GM19099 (cell line): Measurements from ENCODE around the gene GSPT1.

Source experiments
- POLR2A ChIP-seq: IDR thresholded peaks from 3 replicates; pipeline ENCODE4 v1.6.1; 2011; ENCODE audit warnings: low read depth; ENCODE audit not compliant: insufficient read length; ENCODE audit errors: extremely low read depth

Gene GSPT1

GRCh38 chr16:11914210-11915113 lies 1.3 kb downstream of the GSPT1 start:
- no peak for TF ChIP-seq POLR2A

GRCh38 chr16:11913425-11914079 lies 2.2 kb downstream of the GSPT1 start:
- TF ChIP-seq POLR2A: no peak

GRCh38 chr16:11909653-11910545 lies 5.9 kb downstream of the GSPT1 start:
- TF ChIP-seq POLR2A: no peak

GRCh38 chr16:11907160-11907970 lies 8.4 kb downstream of the GSPT1 start:
- no peak for TF ChIP-seq POLR2A

- TF ChIP-seq POLR2A: no peak
These were observed 11.8 kb downstream of the GSPT1 start for GRCh38 chr16:11903906-11904305.

- TF ChIP-seq POLR2A: no peak
These were observed 14.7 kb downstream of the GSPT1 start for GRCh38 chr16:11901091-11901490.

- TF ChIP-seq POLR2A: no peak
These were observed 19.1 kb downstream of the GSPT1 start for GRCh38 chr16:11896486-11897176.

GRCh38 chr16:11893571-11893970 lies 22.2 kb downstream of the GSPT1 start:
- no peak for TF ChIP-seq POLR2A

- TF ChIP-seq POLR2A: no peak
These were observed 23.0 kb downstream of the GSPT1 start for GRCh38 chr16:11892761-11893160.

- TF ChIP-seq POLR2A: no peak
These were observed 25.4 kb downstream of the GSPT1 start for GRCh38 chr16:11890231-11890965.

- TF ChIP-seq POLR2A: no peak
These were observed 28.9 kb downstream of the GSPT1 start for GRCh38 chr16:11886881-11887280.

GRCh38 chr16:11884035-11884434 lies 31.7 kb downstream of the GSPT1 start:
- TF ChIP-seq POLR2A: no peak

GRCh38 chr16:11880007-11880406 lies 35.7 kb downstream of the GSPT1 start:
- TF ChIP-seq POLR2A: no peak

GRCh38 chr16:11877374-11877773 lies 38.4 kb downstream of the GSPT1 start:
- TF ChIP-seq POLR2A: no peak

- no peak for TF ChIP-seq POLR2A
These were observed 39.5 kb downstream of the GSPT1 start for GRCh38 chr16:11876306-11876705.
